HUDEP-2 (cell line): Measurements from ENCODE around the gene RABL3.
"Not testable (repeated sequence)": the region's sequence is repeated elsewhere in the genome, so short reads cannot be mapped to it uniquely, and the experiment has no call there.

Experiments used
- DNase-seq, 76 experiments: peaks; one replicate each; lab custom pipeline; 2025; ENCODE audit not compliant: unreplicated experiment in 76 of 76; lab: John Stamatoyannopoulos, UW

RABL3 gene

DNA sequence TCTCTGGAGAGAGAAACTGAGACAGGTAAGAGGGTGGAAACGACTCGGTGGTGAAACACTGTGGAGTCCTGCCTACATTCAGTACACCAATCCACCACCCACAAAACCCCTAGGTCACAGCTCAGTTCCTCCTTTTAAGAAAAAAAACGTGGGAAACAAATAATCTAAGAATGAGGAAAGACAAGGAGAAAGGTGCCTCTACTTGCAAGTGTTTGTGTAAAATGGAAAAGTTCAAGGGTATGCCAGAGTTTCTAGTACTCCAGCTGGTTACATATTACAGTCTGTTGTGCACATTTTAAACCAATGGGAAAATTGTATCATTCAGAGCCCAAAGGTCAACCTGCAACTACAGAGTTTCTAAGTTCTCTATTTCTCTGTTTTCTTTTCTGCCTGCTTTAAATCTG lies 92.5 kb downstream of the RABL3 start:
- DNase-seq = no peak

DNA sequence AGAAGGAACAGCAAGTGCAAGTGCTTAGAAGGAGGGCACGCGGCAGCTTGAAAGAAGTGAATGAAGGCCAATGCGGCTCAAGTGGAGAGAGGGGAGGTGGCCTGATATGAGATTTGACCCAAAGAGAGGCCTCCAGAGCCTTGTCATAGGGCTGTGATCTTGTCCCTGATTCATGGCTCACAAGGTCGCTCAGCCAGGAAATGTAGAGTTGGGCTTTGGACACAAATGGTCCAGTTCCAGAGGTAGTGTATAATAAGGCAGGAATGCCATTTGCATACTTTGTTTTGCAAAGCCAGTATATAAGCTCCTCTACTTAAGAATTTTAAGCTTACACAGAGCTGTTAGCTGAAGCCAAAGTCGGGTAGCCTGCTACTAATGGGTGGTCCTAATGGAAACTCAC lies 94.0 kb downstream of the RABL3 start:
- DNase-seq = no peak

DNA sequence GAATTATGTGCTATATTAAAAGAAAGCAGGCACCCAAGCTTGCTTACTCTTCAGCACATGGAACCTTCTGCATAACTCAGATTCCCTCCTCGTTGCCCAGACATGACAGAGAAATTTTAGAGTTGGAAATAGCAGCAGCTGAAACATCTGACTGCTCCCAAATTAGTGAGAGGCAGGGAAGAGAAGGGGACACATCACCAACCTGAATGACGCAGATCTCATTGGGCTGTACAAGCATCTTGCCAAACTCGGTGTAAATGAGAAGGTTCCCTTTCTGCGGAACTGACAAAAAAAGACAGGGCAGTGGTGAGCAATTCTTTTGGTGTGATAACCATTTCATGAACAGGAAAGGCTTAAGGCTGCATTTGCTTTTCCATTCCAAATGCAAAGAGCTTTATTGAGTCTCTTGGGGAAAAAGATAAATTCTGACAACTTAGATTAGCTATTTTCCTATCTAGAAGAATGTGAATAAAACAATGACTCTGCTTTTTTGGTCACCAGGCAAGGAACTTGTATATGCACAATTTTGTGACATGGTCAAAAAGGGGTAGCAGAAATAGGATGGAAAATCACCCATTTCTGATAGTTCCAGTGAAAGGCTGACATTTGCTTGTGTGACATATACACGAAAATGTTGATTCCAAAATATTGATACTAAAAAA lies 95.4 kb downstream of the RABL3 start:
- DNase-seq = no peak

DNA sequence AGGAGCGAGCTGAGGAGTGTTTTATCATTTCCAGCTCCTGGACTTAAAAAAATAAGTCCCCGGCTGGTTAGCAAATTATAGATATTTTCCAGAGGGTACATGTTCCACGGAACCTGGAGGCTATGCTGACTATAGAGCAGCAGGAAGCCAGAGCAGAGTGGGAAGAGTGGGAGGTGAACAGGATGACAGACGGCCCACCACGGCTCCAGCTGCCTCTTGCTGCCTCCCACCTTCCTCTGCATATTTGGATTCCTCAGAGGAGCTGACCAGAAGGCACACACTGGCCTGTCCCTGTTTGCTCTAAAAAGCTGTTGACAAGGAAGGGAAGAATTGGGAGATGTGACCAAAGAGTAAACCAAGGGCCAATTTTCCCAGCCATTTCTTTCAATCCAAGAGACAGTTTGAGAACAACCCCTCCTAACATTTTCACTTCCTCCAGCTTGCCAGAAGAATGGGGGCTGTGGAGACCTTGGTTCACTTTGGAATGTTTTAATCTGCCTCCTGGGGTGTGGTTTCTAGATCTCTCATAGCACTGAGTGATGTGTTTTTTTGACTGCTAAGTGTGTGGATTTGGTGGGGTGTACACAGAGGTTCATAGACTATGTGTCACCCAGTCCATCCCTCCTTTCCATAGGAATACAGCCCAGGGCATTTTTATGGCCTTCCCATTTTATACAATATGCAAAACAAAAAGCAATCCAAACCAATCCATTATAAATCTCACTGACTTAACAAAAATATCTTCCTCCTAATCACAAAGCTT lies 97.1 kb downstream of the RABL3 start:
- DNase-seq = no peak

DNA sequence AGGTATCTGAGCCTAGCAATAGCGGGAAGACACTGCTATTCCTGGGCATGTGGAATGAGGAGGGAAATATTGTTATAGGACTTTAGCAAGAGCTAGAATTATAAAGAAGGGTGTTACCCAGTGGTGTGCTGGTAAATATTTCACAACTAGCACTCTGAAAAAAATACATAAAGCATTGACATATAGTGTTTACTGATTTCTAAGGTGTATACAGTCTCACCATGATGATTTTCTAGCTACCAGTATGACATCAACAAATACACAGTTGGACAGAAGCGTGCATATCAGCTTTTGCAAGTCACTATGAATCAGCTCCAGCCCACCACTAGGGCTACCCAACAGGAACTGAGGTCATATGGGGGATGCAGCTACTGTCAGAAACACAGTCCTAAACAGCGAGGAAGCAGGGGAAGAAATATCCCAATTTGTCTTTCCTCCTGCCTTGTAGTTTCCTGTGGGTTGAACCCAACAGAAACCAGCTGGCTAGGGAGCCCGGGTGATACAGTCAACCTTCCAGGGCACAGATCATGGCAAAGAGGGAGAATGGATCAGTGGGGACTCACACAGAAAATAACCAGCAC lies 99.9 kb downstream of the RABL3 start:
- DNase-seq = peak in 7 of 76 experiments; percentile 0 to 10 (median 6)

DNA sequence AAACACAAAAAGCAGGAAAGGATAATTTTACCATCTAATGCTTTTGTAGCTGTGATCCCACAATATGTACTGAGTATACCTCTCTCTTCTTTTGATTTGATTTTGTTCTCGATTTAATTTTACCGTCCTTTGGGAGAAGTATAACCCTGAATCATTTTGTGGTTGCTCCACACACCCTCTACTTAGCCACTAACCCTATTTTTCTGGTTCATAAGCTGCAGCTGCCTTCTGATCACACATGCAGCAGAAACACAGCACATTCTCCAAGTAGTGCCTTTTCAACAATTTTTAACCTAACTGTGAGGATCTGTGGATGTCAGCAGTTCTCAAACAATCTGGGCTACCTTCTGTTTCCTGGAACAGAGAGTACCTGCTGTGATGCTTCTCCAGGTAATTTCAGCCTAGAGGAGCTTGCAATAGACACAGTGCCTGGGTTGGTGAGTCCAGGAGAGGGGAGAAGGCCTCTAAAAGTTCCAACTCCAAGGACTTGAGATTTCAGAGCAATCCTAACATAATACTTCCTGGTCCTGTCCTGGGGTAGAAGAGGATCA lies 100.5 kb downstream of the RABL3 start:
- DNase-seq = no peak

DNA sequence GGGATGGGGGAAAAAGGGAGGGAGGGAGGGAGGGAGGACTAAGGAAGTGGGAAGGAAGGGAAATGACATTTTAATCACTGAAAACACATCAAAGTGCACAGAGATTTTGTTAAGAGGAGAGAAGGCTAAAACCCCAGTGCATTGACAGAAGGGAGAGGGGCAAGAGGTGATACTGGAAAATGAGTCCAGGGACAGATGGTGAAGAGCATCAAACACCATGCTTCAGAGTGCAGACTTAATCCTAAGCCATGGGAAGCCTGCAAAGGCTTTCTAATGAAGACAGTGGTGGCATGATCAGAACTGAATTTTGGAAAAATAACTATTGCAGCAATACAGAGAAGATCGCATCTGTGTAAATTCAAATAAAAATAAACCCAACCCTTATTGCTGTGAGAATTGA lies 102.1 kb downstream of the RABL3 start:
- no peak for DNase-seq

DNA sequence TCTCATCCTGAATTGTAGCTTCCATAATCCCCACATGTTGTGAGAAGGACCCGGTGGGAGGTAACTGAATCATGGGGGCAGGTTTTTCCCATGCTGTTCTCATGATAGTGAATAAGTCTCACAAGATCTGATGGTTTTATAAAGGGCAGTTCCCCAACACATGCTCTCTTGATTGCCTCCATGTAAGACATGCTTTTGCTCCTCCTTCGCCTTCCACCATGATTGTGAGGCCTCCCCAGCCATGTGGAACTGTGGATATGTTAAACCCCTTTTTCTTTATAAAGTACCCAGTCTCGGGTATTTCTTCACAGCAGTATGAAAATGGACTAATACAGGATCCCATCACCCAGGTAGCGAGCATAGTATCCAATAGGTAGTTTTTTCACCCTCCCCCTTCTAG lies 103.5 kb downstream of the RABL3 start:
- DNase-seq = not testable (repeated sequence)

DNA sequence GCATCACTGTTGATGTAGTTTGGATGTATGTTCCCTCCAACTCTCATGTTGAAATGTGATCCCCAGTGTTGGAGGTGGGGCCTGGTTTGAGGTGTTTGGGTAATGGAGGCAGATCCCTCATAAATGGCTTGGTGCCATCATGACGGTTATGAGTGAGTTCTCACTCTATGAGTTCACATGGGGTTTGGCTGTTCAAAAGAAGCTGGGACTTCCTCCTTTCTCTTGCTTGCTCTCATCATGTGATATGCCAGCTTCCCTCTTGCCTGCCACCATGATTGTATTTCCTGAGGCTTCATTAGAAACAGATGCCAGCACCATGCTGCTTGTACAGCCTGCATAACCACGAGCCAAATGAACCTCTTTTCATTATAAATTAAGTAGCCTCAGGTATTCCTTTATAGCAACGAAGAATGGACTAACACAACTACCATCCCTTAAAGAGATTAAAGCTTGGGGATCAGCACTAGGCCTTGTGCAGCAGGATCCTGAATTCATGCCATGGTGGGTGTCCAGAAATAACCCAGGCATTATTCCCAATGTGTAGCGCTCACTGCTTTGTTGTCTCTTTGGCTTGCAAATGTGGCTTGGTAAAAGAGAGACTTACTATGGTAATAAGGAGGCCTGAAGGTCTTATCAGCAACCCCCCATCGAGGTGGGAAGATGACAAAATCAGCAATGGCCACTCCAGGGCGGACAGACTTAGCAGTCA lies 104.3 kb downstream of the RABL3 start:
- no peak for DNase-seq

DNA sequence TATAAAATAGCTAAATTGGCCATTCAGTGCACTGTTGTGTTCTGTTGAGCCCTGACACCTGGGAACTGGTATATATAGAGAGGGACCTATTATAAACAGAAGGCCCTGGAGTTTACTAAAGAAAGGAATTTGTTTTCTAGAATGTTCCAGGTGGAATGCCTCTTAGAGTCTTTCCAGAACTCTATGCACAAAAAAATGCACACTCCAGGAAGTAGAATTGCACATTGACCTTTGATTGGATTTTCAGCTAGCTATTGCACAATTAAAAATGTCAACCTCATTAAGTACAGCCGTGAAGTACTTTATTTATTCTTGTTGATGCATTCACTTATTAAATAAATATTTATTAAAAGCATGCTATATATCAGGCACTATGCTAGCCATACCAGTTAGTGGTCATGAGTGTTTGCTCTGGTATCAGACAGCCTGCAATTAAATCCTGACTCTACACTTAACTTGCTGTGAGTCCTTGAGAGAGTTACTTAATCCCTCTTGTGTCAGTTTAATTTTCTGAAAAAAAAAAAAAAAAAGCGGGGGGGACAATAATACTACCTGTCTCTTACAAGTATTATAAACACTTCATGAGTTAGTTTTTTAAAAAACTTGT lies 105.4 kb downstream of the RABL3 start:
- DNase-seq = no peak
